HUES64 (cell line): ENCODE results near the gene FOXA3.
"Not testable (repeated sequence)": the region's sequence is repeated elsewhere in the genome, so short reads cannot be mapped to it uniquely, and the experiment has no call there.

Experiments
- H3K27ac ChIP-seq: 2 replicates; pipeline ENCODE4 v1.7.0; 2013; ENCODE audit warnings: low read depth, low read length, inconsistent platforms
- H3K27me3 ChIP-seq: 2 replicates; pipeline ENCODE4 v1.6.1; 2013; ENCODE audit warnings: mild to moderate bottlenecking, low read length; ENCODE audit not compliant: insufficient read depth
- H3K36me3 ChIP-seq: 2 replicates; pipeline ENCODE4 v1.6.1; 2013; ENCODE audit warnings: mild to moderate bottlenecking, low read length; ENCODE audit not compliant: insufficient read depth
- H3K4me1 ChIP-seq: 2 replicates; pipeline ENCODE4 v1.6.1; 2013; ENCODE audit warnings: mild to moderate bottlenecking, low read length, moderate library complexity; ENCODE audit not compliant: insufficient read depth
- H3K4me3 ChIP-seq: 2 replicates; pipeline ENCODE4 v1.5.1; 2013; ENCODE audit warnings: mild to moderate bottlenecking, low read length, moderate library complexity
- H3K9ac ChIP-seq: 2 replicates; pipeline ENCODE4 v1.6.1; 2013; ENCODE audit warnings: mild to moderate bottlenecking, low read depth, low read length
- H3K9me3 ChIP-seq: 2 replicates; pipeline ENCODE4 v1.6.1; 2013; ENCODE audit warnings: low read depth, low read length; ENCODE audit not compliant: insufficient read depth
- WGBS: fragments of 150-250, 120-280 bp; methylation state at CpG from one replicate; pipeline ENCODE4 v1.1.7; 2013; ENCODE audit warnings: missing lambda C conversion rate; 5-methylcytosine and 5-hydroxymethylcytosine counted together

FOXA3 gene

DNA sequence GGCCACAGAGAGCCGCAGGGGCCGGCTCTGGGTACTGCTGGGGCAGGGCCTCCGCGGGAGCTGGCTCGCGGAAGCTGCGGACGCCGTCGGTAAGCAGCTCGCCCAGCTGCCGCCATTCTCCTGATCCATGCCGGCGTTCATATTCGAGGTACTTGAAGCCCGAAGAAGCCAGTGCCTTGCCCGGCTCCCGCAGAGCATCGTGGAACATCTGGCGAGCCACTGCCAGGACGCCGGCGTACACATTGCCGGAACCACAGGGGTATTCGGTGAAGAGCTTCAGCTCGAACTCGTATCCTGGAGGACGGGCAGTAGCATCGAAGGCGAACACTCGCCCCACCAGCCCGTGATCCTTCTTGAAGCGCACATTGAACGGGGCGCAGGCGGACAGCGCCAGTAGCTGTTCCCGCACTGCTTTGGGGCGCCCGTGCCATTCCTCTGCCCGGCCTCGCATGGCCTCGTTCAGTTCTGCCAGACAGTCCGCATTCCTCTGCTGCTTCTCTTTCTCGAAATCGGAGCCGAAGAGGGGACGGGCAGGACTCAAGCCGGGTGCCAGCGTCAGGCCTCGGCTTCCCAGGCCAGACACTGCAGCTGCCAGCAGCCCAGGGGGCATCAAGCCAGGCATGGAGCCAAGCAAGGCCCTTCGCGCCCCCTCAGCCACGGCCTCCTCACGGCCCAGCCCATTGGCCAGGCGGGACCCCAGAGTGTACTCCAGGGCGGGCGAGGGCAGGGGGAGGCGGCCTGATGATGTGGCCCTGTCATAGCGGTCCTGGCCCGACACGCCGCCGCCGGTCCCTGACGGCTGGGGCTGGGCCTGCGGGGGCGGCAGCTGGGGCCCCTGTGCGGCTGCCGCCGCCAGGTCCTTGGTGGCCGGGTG, 20.8 kb downstream of the FOXA3 start:
- H3K4me1 ChIP-seq: peaks cover 19% of the 10 kb centered on the region
- H3K9me3 ChIP-seq: no peaks in the 10 kb centered on the region
- peak overlapping the region; percentile 81 for H3K4me3 ChIP-seq
- no peaks in the 10 kb centered on the region for H3K27me3 ChIP-seq
- H3K27ac ChIP-seq: peak overlapping the region; percentile 76; the same call in 1 of the 2 replicates
- 70% methylated on average over 72 of the region's 72 CpGs for WGBS
- peak overlapping the region; percentile 80 for H3K9ac ChIP-seq
- H3K36me3 ChIP-seq: no peaks in the 10 kb centered on the region

DNA sequence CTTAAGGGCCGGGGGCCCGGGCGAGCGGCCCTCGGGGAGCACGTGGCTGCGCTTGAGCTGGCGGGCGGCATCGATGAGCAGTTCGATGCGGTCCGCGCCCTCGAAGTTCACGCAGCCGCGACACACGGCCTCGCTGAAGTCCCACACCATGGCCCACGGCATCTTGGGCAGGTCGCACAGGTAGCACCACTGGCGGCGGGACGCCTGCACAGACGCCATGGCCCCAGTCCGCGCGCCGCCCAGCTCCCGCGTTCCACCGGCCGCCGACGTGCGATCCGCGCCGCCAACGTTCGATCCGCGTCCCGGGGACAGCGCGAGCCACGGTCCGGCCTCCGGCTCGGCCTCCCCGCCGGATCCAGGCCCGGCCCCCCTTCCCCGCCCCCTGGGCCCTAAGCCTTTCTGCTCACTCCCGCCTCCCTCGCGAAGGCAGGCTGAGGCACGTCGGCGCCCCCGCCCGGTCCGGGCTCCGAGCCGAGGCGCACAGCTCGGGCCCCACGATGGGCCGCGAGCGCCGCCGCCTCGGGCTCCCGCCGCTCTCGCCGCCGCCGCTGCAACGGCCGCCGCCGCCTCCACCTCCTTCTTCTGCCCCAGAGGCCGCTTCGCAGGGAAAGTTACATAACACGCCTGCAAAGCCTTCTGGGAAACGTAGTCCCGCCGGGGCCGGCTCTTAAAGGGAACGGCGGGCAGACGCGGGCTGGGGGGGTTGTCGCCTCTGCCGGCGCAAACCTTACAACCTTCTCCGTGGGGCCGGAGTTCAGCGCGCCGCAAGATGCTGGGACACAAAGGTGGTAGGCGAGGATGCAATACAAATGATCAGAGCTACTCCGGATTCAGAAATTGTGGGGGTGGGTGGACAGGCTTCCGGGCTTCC, 21.7 kb downstream of the FOXA3 start, which contains the start of gene IRF2BP1:
Gene IRF2BP1, minus strand, starts transcription at position 586 of the 871 bp plus-strand sequence. Its CDS starts 367 bp downstream, at position 219.
- Histone ChIP-seq H3K36me3 (no peaks in the 10 kb centered on the region), H3K27me3 (no peaks in the 10 kb centered on the region), H3K4me1 (peaks cover 19% of the 10 kb centered on the region), H3K27ac (peak within 1 kb of the TSS; percentile 93), H3K4me3 (peak within 1 kb of the TSS; percentile 81), H3K9me3 (no peaks in the 10 kb centered on the region), H3K9ac (peak within 1 kb of the TSS; percentile 80)
- WGBS: under 1% methylated on average over 107 of the region's 107 CpGs

DNA sequence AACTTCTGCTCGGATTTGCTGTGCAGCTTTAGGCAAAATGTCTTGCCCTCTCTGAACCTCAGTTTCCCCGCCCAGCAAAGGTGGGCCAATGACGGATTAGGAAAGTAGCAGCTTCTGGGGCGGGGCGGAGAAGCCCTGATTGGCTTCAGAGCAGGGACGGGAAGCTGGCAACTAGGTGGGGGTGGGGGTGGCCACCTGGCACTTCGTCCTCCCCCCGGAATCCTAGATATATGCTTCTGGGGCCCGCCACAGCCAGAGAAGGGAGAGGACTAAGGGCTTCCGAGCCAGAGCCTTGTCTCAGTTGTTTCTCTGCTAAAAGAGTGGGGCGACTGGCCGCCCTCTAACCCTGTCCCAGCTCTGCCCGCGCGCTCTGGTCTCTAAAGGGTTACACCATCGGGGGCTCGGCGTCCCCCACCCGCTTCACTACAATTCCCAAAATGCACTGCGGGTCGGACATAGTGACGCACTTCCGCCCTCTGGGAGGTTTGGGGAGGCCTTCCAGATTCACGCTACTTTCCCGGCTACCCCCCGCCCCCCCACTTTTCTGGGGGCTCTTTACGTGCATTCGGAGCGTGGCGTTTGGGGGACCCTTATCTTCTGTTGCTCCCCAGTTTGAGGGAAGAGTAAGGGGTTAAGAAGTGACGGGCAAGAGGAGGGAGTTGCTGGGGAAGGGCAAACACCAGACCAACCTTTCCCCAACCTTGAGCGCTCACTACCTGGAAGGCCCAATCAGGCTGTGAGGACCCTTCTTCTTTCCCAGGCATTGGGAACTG, 22.5 kb downstream of the FOXA3 start:
- H3K4me3 ChIP-seq: peak overlapping the region; percentile 81
- peak overlapping the region; percentile 80 for H3K9ac ChIP-seq
- H3K27ac ChIP-seq: peak overlapping the region; percentile 93
- H3K36me3 ChIP-seq: no peaks in the 10 kb centered on the region
- WGBS: under 1% methylated on average over 27 of the region's 32 CpGs
- no peaks in the 10 kb centered on the region for H3K27me3 ChIP-seq
- peaks cover 13% of the 10 kb centered on the region for H3K4me1 ChIP-seq
- H3K9me3 ChIP-seq: no peaks in the 10 kb centered on the region

DNA sequence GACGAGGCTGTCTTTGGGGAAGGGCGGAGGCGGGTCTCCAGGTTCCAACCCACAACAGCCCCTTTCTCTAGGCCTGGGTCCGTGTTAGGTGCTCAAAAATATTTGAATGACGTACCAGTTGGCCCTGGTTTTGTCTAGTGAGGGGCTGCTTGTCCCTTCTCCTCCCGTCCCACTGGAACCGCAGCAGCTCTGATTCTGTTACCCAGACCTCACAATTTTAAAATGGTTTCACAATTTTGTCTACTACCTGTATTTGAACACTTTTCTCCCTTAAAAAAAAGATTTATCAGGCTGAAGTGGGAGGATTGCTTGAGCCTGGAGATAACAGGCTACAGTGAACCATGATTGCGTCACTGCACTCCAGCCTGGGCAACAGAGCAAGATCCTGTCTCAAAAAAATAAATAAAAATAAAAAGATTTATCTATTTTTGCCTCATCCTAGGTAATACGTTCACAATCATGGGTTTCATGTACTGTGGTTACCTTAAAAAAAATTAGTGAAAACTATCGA, 23.1 kb downstream of the FOXA3 start:
- Histone ChIP-seq H3K4me3 (peak overlapping the region; percentile 81), H3K4me1 (peaks cover 6% of the 10 kb centered on the region), H3K9me3 (no peaks in the 10 kb centered on the region), H3K27me3 (no peaks in the 10 kb centered on the region), H3K27ac (peak overlapping the region; percentile 93), H3K36me3 (no peaks in the 10 kb centered on the region), H3K9ac (peak overlapping the region; percentile 80)
- 56% methylated on average over 10 of the region's 10 CpGs for WGBS

DNA sequence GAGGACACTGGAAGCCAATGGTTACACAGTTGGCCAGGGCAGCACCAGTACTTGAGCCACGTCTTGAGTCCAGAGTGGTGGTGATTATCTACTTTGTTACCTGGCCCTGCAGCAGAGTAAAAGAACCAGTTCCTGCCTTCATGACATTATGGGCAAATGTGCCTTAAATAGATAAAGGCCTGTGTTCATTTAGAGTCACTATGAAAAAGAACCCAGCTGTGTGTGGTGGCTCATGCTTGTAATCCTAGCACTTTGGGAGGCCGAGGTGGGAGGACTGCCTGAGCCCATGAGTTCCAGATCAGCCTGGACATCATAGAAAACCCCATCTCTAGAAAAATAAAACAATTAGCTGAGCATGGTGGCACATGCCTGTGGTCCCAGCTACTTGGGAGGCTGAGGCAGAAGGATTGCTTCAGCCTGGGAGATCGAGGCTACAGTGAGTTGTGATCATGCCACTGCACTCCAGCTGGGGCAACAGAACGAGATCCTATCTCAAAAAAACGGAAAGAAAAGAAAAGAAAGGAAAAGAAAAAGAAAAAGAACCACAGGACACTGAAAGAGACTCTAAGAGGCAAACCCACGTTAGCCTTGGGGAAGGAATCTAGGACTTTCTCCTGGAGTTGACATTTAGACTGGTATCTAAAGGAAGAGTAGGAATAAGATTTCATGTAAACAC, 25.2 kb downstream of the FOXA3 start:
- 74% methylated on average over 6 of the region's 6 CpGs for WGBS

DNA sequence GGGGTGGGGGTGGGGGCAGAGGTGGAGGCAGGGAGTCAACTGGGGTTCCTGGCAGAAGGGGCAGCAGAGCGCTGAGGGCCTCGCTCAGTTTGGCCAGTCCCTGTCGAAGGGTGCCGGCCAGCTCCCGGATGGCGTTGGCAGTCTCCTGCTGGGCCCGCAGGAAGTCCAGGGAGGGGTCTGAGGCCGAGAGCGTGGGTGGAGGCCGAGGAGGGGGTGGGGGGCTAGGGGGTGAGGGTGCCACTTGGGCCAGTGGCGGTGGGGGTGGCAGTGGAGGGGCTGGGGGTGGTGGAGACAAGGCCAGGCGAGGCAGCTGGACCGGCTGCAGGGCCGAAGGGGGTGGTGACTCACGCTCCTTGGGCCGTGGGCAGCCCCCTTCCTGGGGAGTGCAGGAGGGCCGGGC, 26.8 kb downstream of the FOXA3 start:
- no peak overlapping the region for H3K9ac ChIP-seq
- no peaks in the 10 kb centered on the region for H3K4me1 ChIP-seq
- WGBS: 83% methylated on average over 17 of the region's 17 CpGs
- no peaks in the 10 kb centered on the region for H3K36me3 ChIP-seq
- H3K9me3 ChIP-seq: no peaks in the 10 kb centered on the region
- no peak overlapping the region for H3K27ac ChIP-seq
- H3K4me3 ChIP-seq: no peak overlapping the region
- no peaks in the 10 kb centered on the region for H3K27me3 ChIP-seq

More for the DNA sequence above, 25.2 kb downstream of the FOXA3 start:
- 0 out of 2 replicates have a peak, but pooled peaks cover 3% of the 10 kb centered on the region for H3K4me1 ChIP-seq
- H3K27me3 ChIP-seq: no peaks in the 10 kb centered on the region
- H3K9me3 ChIP-seq: no peaks in the 10 kb centered on the region
- H3K4me3 ChIP-seq: no peak overlapping the region
- no peaks in the 10 kb centered on the region for H3K36me3 ChIP-seq
- H3K9ac ChIP-seq: no peak overlapping the region
- no peak overlapping the region for H3K27ac ChIP-seq

DNA sequence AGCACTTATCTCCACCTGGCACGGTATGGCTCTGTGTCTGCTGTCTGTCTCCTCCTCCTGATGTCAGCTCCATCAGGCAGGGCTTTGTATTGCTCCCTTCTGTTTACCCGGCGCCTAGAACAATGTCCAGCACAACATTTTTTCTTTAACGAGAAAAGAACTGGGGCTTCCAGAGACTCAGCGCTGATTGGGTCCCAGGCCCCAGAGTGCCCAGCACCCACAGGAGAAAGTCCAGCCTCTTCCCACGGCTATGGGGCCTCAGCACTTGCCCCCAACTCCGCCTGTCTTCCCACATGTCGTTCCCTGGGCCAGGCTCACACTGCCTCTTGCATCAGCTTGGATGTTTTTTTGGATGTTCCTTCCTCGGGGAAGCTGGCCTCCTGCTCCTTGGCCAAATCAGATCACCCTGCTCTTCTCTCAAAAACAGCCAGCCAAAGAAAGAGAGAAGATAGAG, 31.4 kb downstream of the FOXA3 start:
- no peaks in the 10 kb centered on the region for H3K4me1 ChIP-seq
- H3K27me3 ChIP-seq: peaks cover 3% of the 10 kb centered on the region
- H3K9ac ChIP-seq: no peak overlapping the region
- WGBS: 94% methylated on average over 9 of the region's 9 CpGs
- H3K4me3 ChIP-seq: no peak overlapping the region
- H3K27ac ChIP-seq: no peak overlapping the region
- H3K9me3 ChIP-seq: no peaks in the 10 kb centered on the region
- peaks cover 11% of the 10 kb centered on the region for H3K36me3 ChIP-seq

DNA sequence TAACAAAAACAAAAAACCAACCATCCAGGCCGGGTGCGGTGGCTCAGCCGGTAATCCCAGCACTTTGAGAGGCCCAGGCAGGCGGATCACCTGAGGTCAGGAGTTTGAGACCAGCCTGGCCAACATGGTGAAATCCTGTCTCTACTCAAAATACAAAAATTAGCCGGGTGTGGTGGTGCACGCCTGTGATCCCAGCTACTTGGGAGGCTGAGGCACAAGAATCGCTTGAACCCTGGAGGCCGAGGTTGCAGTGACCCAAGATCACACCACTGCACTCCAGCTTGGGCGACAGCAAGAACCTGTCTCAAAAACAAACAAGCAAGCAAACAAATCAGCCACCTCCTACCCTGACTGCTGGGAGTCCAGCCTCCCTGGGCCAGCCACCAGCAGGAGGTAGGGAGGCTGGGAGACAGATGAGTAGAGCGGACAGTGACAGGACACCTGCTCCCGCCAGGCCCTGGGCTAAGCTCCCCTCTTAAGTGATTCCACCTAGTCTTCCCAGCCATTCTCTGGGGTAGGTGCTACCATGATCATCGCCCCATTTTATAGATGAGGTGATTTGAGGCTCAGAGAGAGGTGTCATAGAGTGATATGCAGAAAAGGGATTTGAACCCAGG, 32.0 kb downstream of the FOXA3 start:
- H3K36me3 ChIP-seq: peaks cover 11% of the 10 kb centered on the region
- H3K4me3 ChIP-seq, H3K27ac ChIP-seq, H3K4me1 ChIP-seq, H3K9me3 ChIP-seq, H3K9ac ChIP-seq, H3K27me3 ChIP-seq: not testable (repeated sequence)
- 93% methylated on average over 12 of the region's 12 CpGs for WGBS

DNA sequence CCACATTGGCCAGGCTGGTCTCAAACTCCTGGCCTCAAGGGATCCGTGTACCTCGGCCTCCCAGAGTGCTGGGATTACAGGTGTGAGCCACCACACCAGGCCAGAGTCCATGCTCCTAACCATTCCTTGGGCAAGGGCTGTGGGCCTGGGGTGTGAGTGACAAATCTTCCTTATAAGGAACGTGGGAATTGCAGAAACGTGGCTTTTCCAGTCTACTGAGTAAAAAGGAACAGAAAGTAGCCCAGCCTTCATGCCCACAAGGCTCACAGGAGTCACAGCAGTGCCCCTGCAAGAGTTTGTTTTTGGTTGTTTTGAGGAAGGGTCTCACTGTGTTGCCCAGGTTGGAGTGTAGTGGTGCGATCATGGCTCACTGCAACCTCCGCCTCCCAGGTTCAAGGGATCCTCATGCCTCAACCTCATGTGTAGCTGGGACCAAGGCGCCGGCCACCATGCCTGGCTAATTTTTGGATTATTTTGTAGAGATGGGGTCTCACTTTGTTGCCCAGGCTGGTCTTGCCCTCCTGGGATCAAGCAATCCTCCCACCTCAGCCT, 33.2 kb downstream of the FOXA3 start:
- peaks cover 19% of the 10 kb centered on the region for H3K27me3 ChIP-seq
- H3K27ac ChIP-seq: no peak overlapping the region
- H3K9ac ChIP-seq: no peak overlapping the region
- H3K9me3 ChIP-seq: no peaks in the 10 kb centered on the region
- H3K36me3 ChIP-seq: peaks cover 11% of the 10 kb centered on the region
- no peak overlapping the region for H3K4me3 ChIP-seq
- WGBS: 93% methylated on average over 8 of the region's 8 CpGs
- H3K4me1 ChIP-seq: no peaks in the 10 kb centered on the region
